Right lobe of liver (tissue), 4 donors: ENCODE data around the gene CYTH4.

Experiments used
- CTCF ChIP-seq, 4 donors: fragments of 200-600 bp in 3 of 4; fragments of 450-650 bp in 1 of 4; IDR thresholded peaks; one replicate each; pipeline versions ENCODE4 v1.5.1 to v1.8.0; 2016 to 2022; ENCODE audit warnings: antibody characterized with exemption in 4 of 4, mild to moderate bottlenecking in 2 of 4
- POLR2A ChIP-seq: fragments of 450-650 bp; IDR thresholded peaks from one replicate; pipeline ENCODE4 v1.6.1; 2017; ENCODE audit warnings: antibody characterized with exemption, mild to moderate bottlenecking
- donor health status: DM: no; HTN: no; CAD: no.
- donor health status: DM: no; HTN: no; CAD: no.
- donor health status: DM: no; HTN: yes; CAD: no.

- TF ChIP-seq CTCF (IDR thresholded peaks at IDR 0.05): no peak
- TF ChIP-seq POLR2A: no peak
These were observed 76.1 kb downstream of the CYTH4 start for GRCh38 chr22:37358386-37358785.
